ENCODE results near the gene SEPSECS. TPM values are rescaled to one million over a fixed set of nuclear protein-coding genes. Genes with fewer than 3 reads are reported as not detected.

SEPSECS gene
- total and polyA plus RNA-seq, 2 of the 8 experiments (the other 6 are each of a cell fraction or from before 2014, with no cell fraction given), result 1.9 to 4.1 TPM

DNA sequence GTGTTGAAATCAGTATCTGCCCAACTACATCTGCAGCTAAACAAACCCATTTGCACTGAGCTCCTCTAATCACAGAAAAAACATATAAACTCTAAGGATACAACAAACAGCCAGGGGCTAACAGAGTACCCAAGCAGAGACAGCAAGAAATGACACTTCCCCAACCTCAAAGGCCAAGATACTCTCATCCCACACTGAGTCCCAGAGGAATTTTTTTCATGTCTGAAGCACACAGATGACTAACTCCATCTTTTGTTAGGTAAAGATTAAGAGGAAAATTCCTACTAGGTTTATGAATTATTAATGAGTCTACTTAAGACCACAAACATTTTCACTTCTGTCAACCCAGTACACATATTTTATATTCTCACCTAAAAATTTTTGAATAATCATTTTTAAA lies 31.6 kb downstream of the SEPSECS start:
- H3K4me1 ChIP-seq (replicated peaks in 1 of 4; ENCODE audit: control insufficient read depth in 3 of 4, insufficient read depth in 4 of 4, low read length in 3 of 4), result peaks cover 0 to 8% (median 3%) of the 10 kb centered on the region in 4 experiments; a peak in 3 of 7 replicates
- H3K23me2 ChIP-seq (ENCODE audit: low read depth, low read length), result no peaks in the 10 kb centered on the region
- FAIRE-seq (no peak), DNase-seq (ENCODE audit: low read depth in 1 of 2, low spot score in 2 of 2) (no peak)
- no peak overlapping the region for H3K18ac ChIP-seq (ENCODE audit: extremely low read depth, low read length)
- H3K4ac ChIP-seq (replicated peaks; ENCODE audit: insufficient read length, low read depth, low read length), result no peak overlapping the region
- H2BK15ac ChIP-seq (ENCODE audit: low read length), result no peak overlapping the region
- no peak overlapping the region for H4K8ac ChIP-seq (ENCODE audit: extremely low read depth, insufficient read depth, low read length)
- H2BK20ac ChIP-seq (ENCODE audit: low read length), result no peak overlapping the region
- H2BK5ac ChIP-seq (ENCODE audit: low read depth, low read length), result no peak overlapping the region
- H3K56ac ChIP-seq (replicated peaks; ENCODE audit: insufficient read length, low read depth, low read length), result no peak overlapping the region
- no peaks in the 10 kb centered on the region for H3K27me3 ChIP-seq (replicated peaks in 1 of 4; ENCODE audit: control insufficient read depth in 3 of 4, extremely low read depth in 1 of 4, insufficient read depth in 3 of 4, low read length in 3 of 4)
- H2BK12ac ChIP-seq (ENCODE audit: low read depth, low read length), result no peak overlapping the region
- POLR2A ChIA-PET (ENCODE audit: partially characterized antibody), result interaction anchor here (0.7 kb wide), 1 partner anchor 11 kb away, joined by 5 read pairs; no protein-coding TSS in a partner anchor
- H4K91ac ChIP-seq (replicated peaks; ENCODE audit: insufficient read length, low read length), result no peak overlapping the region
- H4K20me1 ChIP-seq (replicated peaks in 1 of 2; ENCODE audit: control insufficient read depth in 1 of 2, insufficient read depth in 2 of 2, low read length in 2 of 2), result no peaks in the 10 kb centered on the region
- H3K23ac ChIP-seq (ENCODE audit: insufficient read length), result no peak overlapping the region
- H3K36me3 ChIP-seq (ENCODE audit: control insufficient read depth in 2 of 4, insufficient read depth in 4 of 4, low read length in 3 of 4), result no peaks in the 10 kb centered on the region
- no peak overlapping the region for H3K4me2 ChIP-seq (ENCODE audit: insufficient read depth in 1 of 2, low read depth in 2 of 2, low read length in 2 of 2)
- H4K5ac ChIP-seq (ENCODE audit: insufficient read length, low read depth, low read length), result no peak overlapping the region
- no peak overlapping the region for H2AK5ac ChIP-seq (ENCODE audit: low read depth, low read length)
- H2AFZ ChIP-seq (ENCODE audit: low read length), result no peak overlapping the region
- no peak overlapping the region for H3K4me3 ChIP-seq (ENCODE audit: extremely low read depth in 1 of 4, insufficient read depth in 2 of 4, low read depth in 3 of 4, low read length in 4 of 4)
- no peak overlapping the region for H3K14ac ChIP-seq (ENCODE audit: insufficient read length)
- H2BK120ac ChIP-seq (replicated peaks; ENCODE audit: low read depth, low read length), result no peak overlapping the region
- no peak overlapping the region for H3K9ac ChIP-seq (replicated peaks in 1 of 4; ENCODE audit: extremely low read depth in 1 of 4, low read depth in 3 of 4, low read length in 3 of 4)
- no peaks in the 10 kb centered on the region for H3K9me3 ChIP-seq (ENCODE audit: insufficient read depth in 2 of 2, low read depth in 1 of 2, low read length in 1 of 2)
- H3K79me1 ChIP-seq (ENCODE audit: low read depth, low read length), result no peaks in the 10 kb centered on the region
- CTCF ChIA-PET (ENCODE audit: partially characterized antibody), result interaction anchor here (1.4 kb wide), 1 partner anchor 16 kb away, joined by 4 read pairs; no protein-coding TSS in a partner anchor
- no peak overlapping the region for H3K27ac ChIP-seq (ENCODE audit: low read depth, low read length)
- H3K79me2 ChIP-seq (ENCODE audit: control insufficient read depth in 1 of 2, insufficient read depth in 2 of 2, low read length in 2 of 2), result no peaks in the 10 kb centered on the region
- TF ChIP-seq KDM5A (IDR thresholded peaks at IDR 0.05; ENCODE audit: low read length) (no peak), SRF (IDR thresholded peaks at IDR 0.05; ENCODE audit: low read depth, low read length) (no peak), NANOG (IDR thresholded peaks at IDR 0.05; ENCODE audit: insufficient read depth, low read depth, low read length, poor library complexity, severe bottlenecking) (no peak), SIRT6 (IDR thresholded peaks at IDR 0.05; ENCODE audit: low read length) (no peak), ZNF274 (IDR thresholded peaks at IDR 0.05; ENCODE audit: borderline replicate concordance, extremely low read depth, low read length) (no peak), EGR1 (IDR thresholded peaks at IDR 0.05; ENCODE audit: borderline replicate concordance, low read depth, low read length) (no peak), JUN (IDR thresholded peaks at IDR 0.05; ENCODE audit: low read depth, low read length) (no peak), PHF8 (conservative IDR thresholded peaks at IDR 0.05; ENCODE audit: low read depth, low read length) (no peak), BRCA1 (IDR thresholded peaks at IDR 0.05; ENCODE audit: low read depth, low read length) (no peak), TAF1 (IDR thresholded peaks at IDR 0.05; ENCODE audit: low read depth, low read length) (no peak), SIX5 (IDR thresholded peaks at IDR 0.05; ENCODE audit: low read depth, low read length) (no peak), FOSL1 (IDR thresholded peaks at IDR 0.05; ENCODE audit: insufficient read depth, low read depth, low read length) (no peak), HDAC6 (IDR thresholded peaks at IDR 0.05; ENCODE audit: low read depth, low read length) (no peak)
- TF ChIP-seq, protein P1, sequence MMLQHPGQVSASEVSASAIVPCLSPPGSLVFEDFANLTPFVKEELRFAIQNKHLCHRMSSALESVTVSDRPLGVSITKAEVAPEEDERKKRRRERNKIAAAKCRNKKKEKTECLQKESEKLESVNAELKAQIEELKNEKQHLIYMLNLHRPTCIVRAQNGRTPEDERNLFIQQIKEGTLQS (IDR thresholded peaks at IDR 0.05; ENCODE audit: insufficient read depth, low read depth, low read length), result no peak
- TF ChIP-seq, protein P2, sequence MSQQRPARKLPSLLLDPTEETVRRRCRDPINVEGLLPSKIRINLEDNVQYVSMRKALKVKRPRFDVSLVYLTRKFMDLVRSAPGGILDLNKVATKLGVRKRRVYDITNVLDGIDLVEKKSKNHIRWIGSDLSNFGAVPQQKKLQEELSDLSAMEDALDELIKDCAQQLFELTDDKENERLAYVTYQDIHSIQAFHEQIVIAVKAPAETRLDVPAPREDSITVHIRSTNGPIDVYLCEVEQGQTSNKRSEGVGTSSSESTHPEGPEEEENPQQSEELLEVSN (IDR thresholded peaks at IDR 0.05), result no peak

All from H1 (cell line).